H9 (cell line): ENCODE data around the gene GNPNAT1. TPM values are rescaled to one million over a fixed set of nuclear protein-coding genes. Genes with fewer than 3 reads are reported as not detected.

ENCODE experiments used
- DNase-seq: peaks from one replicate; pipeline ENCODE4 v3.0.0-alpha.2; 2017
- H2AFZ ChIP-seq: one replicate; pipeline ENCODE4 v1.6.1; 2013; ENCODE audit warnings: mild to moderate bottlenecking, low read length, control low read depth, moderate library complexity
- H2AK5ac ChIP-seq: 2 replicates; pipeline ENCODE4 v1.6.1; 2013; ENCODE audit warnings: low read length, control low read depth, mixed read lengths; ENCODE audit not compliant: insufficient read length
- H2BK120ac ChIP-seq: one replicate; pipeline ENCODE4 v1.6.1; 2013; ENCODE audit warnings: low read depth, mild to moderate bottlenecking, low read length, control low read depth, inconsistent platforms; ENCODE audit not compliant: poor library complexity, severe bottlenecking
- H2BK12ac ChIP-seq: 2 replicates; pipeline ENCODE4 v1.6.1; 2013; ENCODE audit warnings: low read length, control low read depth, mixed read lengths, low read depth; ENCODE audit not compliant: insufficient read length
- H2BK15ac ChIP-seq: 2 replicates; pipeline ENCODE4 v1.6.1; 2013; ENCODE audit warnings: low read depth, low read length, control low read depth
- H2BK20ac ChIP-seq: one replicate; pipeline ENCODE4 v1.6.1; 2013; ENCODE audit warnings: low read depth, mild to moderate bottlenecking, low read length, control low read depth, inconsistent platforms; ENCODE audit not compliant: poor library complexity, severe bottlenecking
- H2BK5ac ChIP-seq: 2 replicates; pipeline ENCODE4 v1.6.1; 2013; ENCODE audit warnings: low read length, control low read depth, mixed read lengths; ENCODE audit not compliant: insufficient read length
- H3K14ac ChIP-seq: 2 replicates; pipeline ENCODE4 v1.6.1; 2013; ENCODE audit warnings: low read length, control low read depth; ENCODE audit not compliant: insufficient read depth
- H3K18ac ChIP-seq: 2 replicates; pipeline ENCODE4 v1.6.1; 2013; ENCODE audit warnings: low read depth, mild to moderate bottlenecking, mixed read lengths, low read length, control low read depth; ENCODE audit not compliant: insufficient read length
- H3K23ac ChIP-seq: 2 replicates; pipeline ENCODE4 v1.6.1; 2013; ENCODE audit warnings: low read length, control low read depth, mixed read lengths, low read depth; ENCODE audit not compliant: insufficient read length
- H3K23me2 ChIP-seq: 2 replicates; pipeline ENCODE4 v1.6.1; 2013; ENCODE audit warnings: low read depth, mild to moderate bottlenecking, mixed read lengths, low read length, control low read depth; ENCODE audit not compliant: insufficient read length, poor library complexity, severe bottlenecking
- H3K27ac ChIP-seq: 2 replicates; pipeline ENCODE4 v1.5.1; 2013; ENCODE audit warnings: low read length, control low read depth, mixed read lengths, low read depth; ENCODE audit not compliant: insufficient read length
- H3K27me3 ChIP-seq: 2 replicates; pipeline ENCODE4 v1.6.1; 2013; ENCODE audit warnings: low read length, control low read depth, inconsistent platforms; ENCODE audit not compliant: insufficient read depth
- H3K4ac ChIP-seq: 2 replicates; pipeline ENCODE4 v1.6.1; 2013; ENCODE audit warnings: low read depth, mild to moderate bottlenecking, control low read depth, inconsistent platforms, low read length, moderate library complexity
- H3K4me1 ChIP-seq: 2 replicates; pipeline ENCODE4 v1.6.1; 2013; ENCODE audit warnings: low read length, control low read depth, inconsistent platforms; ENCODE audit not compliant: insufficient read depth
- H3K4me2 ChIP-seq: 2 replicates; pipeline ENCODE4 v1.6.1; 2013; ENCODE audit warnings: low read length, control low read depth, mixed read lengths; ENCODE audit not compliant: insufficient read length, insufficient read depth
- H3K56ac ChIP-seq: 2 replicates; pipeline ENCODE4 v1.6.1; 2013; ENCODE audit warnings: low read depth, mild to moderate bottlenecking, mixed read lengths, low read length, control low read depth; ENCODE audit not compliant: insufficient read length
- H3K79me1 ChIP-seq: 2 replicates; pipeline ENCODE4 v1.6.1; 2013; ENCODE audit warnings: low read depth, mild to moderate bottlenecking, moderate library complexity, low read length, control low read depth, inconsistent platforms; ENCODE audit not compliant: insufficient read depth, poor library complexity, severe bottlenecking
- H3K79me2 ChIP-seq: 2 replicates; pipeline ENCODE4 v1.6.1; 2013; ENCODE audit warnings: low read length, control low read depth, inconsistent platforms; ENCODE audit not compliant: insufficient read depth
- H3K9ac ChIP-seq: 2 replicates; pipeline ENCODE4 v1.6.1; 2013; ENCODE audit warnings: low read length, control low read depth, mixed read lengths; ENCODE audit not compliant: insufficient read length; ENCODE audit errors: extremely low read depth
- H3K9me3 ChIP-seq: one replicate; pipeline ENCODE4 v1.6.1; 2013; ENCODE audit warnings: low read depth, low read length, inconsistent platforms; ENCODE audit not compliant: control insufficient read depth
- H3T11ph ChIP-seq: one replicate; pipeline ENCODE4 v1.6.1; 2013; ENCODE audit warnings: mild to moderate bottlenecking, low read length, control low read depth, inconsistent platforms
- H4K20me1 ChIP-seq: one replicate; pipeline ENCODE4 v1.6.1; 2013; ENCODE audit not compliant: control insufficient read depth, insufficient read length, insufficient read depth
- H4K5ac ChIP-seq: 2 replicates; pipeline ENCODE4 v1.6.1; 2013; ENCODE audit warnings: low read depth, mild to moderate bottlenecking, mixed read lengths, low read length, control low read depth; ENCODE audit not compliant: insufficient read length
- H4K8ac ChIP-seq: replicated peaks from 2 replicates; pipeline ENCODE4 v1.6.1; 2013; ENCODE audit warnings: low read length, control low read depth, mixed read lengths, low read depth; ENCODE audit not compliant: insufficient read length
- H4K91ac ChIP-seq: 2 replicates; pipeline ENCODE4 v1.6.1; 2013; ENCODE audit warnings: low read depth, mild to moderate bottlenecking, moderate library complexity, mixed read lengths, low read length, control low read depth; ENCODE audit not compliant: insufficient read length
- H3K27ac Mint-ChIP-seq, 3 experiments: 2 replicates in 2 of 3; 3 replicates in 1 of 3; pipeline ENCODE4 v1.8.0; 2020 to 2021; ENCODE audit warnings: mixed read lengths in 3 of 3, mild to moderate bottlenecking in 1 of 3, moderate library complexity in 1 of 3
- H3K27me3 Mint-ChIP-seq: 2 replicates; pipeline ENCODE4 v1.8.0; 2021; ENCODE audit warnings: low read depth, mild to moderate bottlenecking, moderate library complexity, mixed read lengths
- H3K36me3 Mint-ChIP-seq, 3 experiments: 2 replicates in 2 of 3; 3 replicates in 1 of 3; pipeline ENCODE4 v1.8.0; 2020 to 2021; ENCODE audit warnings: low read depth in 3 of 3, mixed read lengths in 3 of 3; ENCODE audit not compliant: insufficient read depth in 1 of 3
- H3K4me1 Mint-ChIP-seq, 2 experiments: 2 replicates each; pipeline ENCODE4 v1.8.0; 2020; ENCODE audit warnings: mixed read lengths in 2 of 2
- H3K4me3 Mint-ChIP-seq, 2 experiments: 2 replicates in 1 of 2; 3 replicates in 1 of 2; pipeline ENCODE4 v1.8.0; 2020 to 2021; ENCODE audit warnings: mild to moderate bottlenecking in 2 of 2, mixed read lengths in 2 of 2, moderate library complexity in 1 of 2
- H3K9me3 Mint-ChIP-seq, 2 experiments: 2 replicates in 1 of 2; 3 replicates in 1 of 2; pipeline ENCODE4 v1.8.0; 2020; ENCODE audit warnings: mild to moderate bottlenecking in 2 of 2, mixed read lengths in 2 of 2, moderate library complexity in 1 of 2
- WGBS: extraction: QIAGEN DNeasy Blood & Tissue Kit; methylation state at CpG from one replicate; pipeline ENCODE4 v1.1.7; 2013; ENCODE audit warnings: missing lambda C conversion rate, low lambda C conversion rate, mixed read lengths; ENCODE audit not compliant: insufficient read length; ENCODE audit errors: extremely low coverage; 5-methylcytosine and 5-hydroxymethylcytosine counted together
- total RNA-seq: library from RNA; stranded (reverse); gene quantifications from 2 replicates; pipeline ENCODE4 v1.2.1, GENCODE V29; 2021
- TF ChIP-seq, protein P1 (sequence below): fragments of 200-600 bp; sonication (generic); conservative IDR thresholded peaks from 3 replicates; pipeline ENCODE4 v1.8.0; 2021; ENCODE audit warnings: antibody characterized with exemption, mild to moderate bottlenecking

Gene GNPNAT1
- total RNA-seq, 1 experiment from 2014 or later: 49.0 TPM

DNA sequence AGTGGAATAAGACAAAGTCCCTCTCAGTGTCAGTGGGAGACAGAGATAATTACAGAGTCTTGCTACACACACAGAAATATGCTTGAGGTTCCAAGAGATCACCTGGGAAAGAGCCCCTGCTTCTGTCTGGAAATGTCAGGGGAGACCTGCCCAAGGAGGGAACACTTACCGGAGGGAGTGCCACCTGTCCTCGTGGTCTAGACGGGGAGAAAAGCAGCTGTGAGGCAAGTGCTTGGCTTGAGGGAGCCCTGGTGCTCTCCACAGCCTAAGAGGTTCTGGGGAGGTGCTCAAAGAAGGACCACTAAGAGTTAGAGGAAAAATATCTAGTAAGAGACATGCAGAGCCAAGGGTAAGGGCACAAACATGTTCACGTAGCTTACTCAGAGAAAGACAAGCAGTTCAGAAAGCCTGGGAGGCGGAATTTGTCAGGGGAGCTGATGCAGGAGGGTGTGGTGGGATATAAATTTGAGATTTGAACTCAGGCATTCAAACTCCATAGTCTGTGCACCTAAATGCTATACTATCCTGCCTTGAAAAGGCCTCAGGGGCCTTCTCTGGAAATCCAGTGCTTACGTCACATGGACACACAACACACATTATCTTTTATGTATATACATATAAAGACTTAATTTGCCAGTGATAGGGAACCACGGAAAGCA, 38.2 kb upstream of the GNPNAT1 start:
- TF ChIP-seq, protein P1, sequence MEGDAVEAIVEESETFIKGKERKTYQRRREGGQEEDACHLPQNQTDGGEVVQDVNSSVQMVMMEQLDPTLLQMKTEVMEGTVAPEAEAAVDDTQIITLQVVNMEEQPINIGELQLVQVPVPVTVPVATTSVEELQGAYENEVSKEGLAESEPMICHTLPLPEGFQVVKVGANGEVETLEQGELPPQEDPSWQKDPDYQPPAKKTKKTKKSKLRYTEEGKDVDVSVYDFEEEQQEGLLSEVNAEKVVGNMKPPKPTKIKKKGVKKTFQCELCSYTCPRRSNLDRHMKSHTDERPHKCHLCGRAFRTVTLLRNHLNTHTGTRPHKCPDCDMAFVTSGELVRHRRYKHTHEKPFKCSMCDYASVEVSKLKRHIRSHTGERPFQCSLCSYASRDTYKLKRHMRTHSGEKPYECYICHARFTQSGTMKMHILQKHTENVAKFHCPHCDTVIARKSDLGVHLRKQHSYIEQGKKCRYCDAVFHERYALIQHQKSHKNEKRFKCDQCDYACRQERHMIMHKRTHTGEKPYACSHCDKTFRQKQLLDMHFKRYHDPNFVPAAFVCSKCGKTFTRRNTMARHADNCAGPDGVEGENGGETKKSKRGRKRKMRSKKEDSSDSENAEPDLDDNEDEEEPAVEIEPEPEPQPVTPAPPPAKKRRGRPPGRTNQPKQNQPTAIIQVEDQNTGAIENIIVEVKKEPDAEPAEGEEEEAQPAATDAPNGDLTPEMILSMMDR: no peak
- H3K18ac ChIP-seq: no peak overlapping the region
- no peaks in the 10 kb centered on the region for H3K27me3 ChIP-seq
- no peak overlapping the region for H4K91ac ChIP-seq
- no CpG with 5 or more reads among the region's 7 CpGs for WGBS
- H4K20me1 ChIP-seq: no peaks in the 10 kb centered on the region
- no peak overlapping the region for H2BK15ac ChIP-seq
- no peak overlapping the region for H3K4me3 Mint-ChIP-seq
- no peak overlapping the region for H2AFZ ChIP-seq
- no peaks in the 10 kb centered on the region for H3K79me1 ChIP-seq
- H4K8ac ChIP-seq: no peak overlapping the region
- no peak overlapping the region for H4K5ac ChIP-seq
- no peak overlapping the region for H3K4me2 ChIP-seq
- H3K4me1 Mint-ChIP-seq: peaks cover 31 to 34% of the 10 kb centered on the region in 2 experiments
- no peak overlapping the region for H3K9ac ChIP-seq
- DNase-seq: no peak
- H3K56ac ChIP-seq: no peak overlapping the region
- H2AK5ac ChIP-seq: no peak overlapping the region
- no peak overlapping the region for H2BK5ac ChIP-seq
- H2BK120ac ChIP-seq: no peak overlapping the region
- H3K9me3 ChIP-seq: no peaks in the 10 kb centered on the region
- H2BK20ac ChIP-seq: no peak overlapping the region
- H3K27ac Mint-ChIP-seq: peak overlapping the region in 1 of 3 experiments; percentile 82; a peak in 3 of 7 replicates
- no peaks in the 10 kb centered on the region for H3K36me3 Mint-ChIP-seq
- H3T11ph ChIP-seq: no peak overlapping the region
- no peaks in the 10 kb centered on the region for H3K79me2 ChIP-seq
- H3K23me2 ChIP-seq: no peaks in the 10 kb centered on the region
- H3K23ac ChIP-seq: no peak overlapping the region
- 0 out of 5 replicates have a peak, but pooled peaks cover 0 to 3% of the 10 kb centered on the region in 2 experiments for H3K9me3 Mint-ChIP-seq
- no peaks in the 10 kb centered on the region for H3K27me3 Mint-ChIP-seq
- H2BK12ac ChIP-seq: no peak overlapping the region
- H3K27ac ChIP-seq: no peak overlapping the region
- peaks cover 3% of the 10 kb centered on the region; the same call in 1 of the 2 replicates for H3K4me1 ChIP-seq
- H3K14ac ChIP-seq: no peak overlapping the region
- H3K4ac ChIP-seq: no peak overlapping the region
